ENCODE measurements around the gene TBC1D2.

The TBC1D2 gene

GRCh38 chr9:98241357-98242300 lies 13.8 kb downstream of the TBC1D2 start:
- DNase-seq (ENCODE audit: low read depth in 2 of 2) = no peak

DNA sequence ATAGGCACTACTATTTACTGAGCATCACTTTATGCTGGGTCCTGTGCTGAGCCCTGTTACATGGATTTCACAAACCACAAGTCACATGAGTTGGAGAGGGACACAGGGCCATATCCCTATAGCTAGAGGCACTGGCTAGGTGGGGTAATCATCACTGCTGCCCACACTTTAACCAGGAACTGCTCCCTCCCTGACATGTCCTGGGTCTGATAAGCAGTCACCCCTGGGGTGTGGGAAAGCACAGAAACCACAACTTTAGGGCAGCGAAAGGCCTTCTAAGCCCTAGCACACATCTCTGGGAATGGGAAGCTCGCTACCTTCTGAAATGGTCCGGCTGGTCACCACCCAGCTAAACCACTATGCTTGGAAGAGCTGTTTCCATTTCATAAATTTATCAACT lies 15.0 kb downstream of the TBC1D2 start:
- no peak for DNase-seq (ENCODE audit: low read depth in 2 of 2)

- no peak for DNase-seq (ENCODE audit: low read depth in 2 of 2)
Measured at GRCh38 chr9:98236901-98237487, 18.5 kb downstream of the TBC1D2 start.

GRCh38 chr9:98235126-98235525 lies 20.3 kb downstream of the TBC1D2 start:
- DNase-seq (ENCODE audit: low read depth in 2 of 2) = no peak

- no peak for DNase-seq (ENCODE audit: low read depth in 2 of 2)
Measured at GRCh38 chr9:98234245-98234825, 21.1 kb downstream of the TBC1D2 start.

GRCh38 chr9:98232926-98233325 lies 22.5 kb downstream of the TBC1D2 start:
- DNase-seq (ENCODE audit: low read depth in 2 of 2) = no peak

DNA sequence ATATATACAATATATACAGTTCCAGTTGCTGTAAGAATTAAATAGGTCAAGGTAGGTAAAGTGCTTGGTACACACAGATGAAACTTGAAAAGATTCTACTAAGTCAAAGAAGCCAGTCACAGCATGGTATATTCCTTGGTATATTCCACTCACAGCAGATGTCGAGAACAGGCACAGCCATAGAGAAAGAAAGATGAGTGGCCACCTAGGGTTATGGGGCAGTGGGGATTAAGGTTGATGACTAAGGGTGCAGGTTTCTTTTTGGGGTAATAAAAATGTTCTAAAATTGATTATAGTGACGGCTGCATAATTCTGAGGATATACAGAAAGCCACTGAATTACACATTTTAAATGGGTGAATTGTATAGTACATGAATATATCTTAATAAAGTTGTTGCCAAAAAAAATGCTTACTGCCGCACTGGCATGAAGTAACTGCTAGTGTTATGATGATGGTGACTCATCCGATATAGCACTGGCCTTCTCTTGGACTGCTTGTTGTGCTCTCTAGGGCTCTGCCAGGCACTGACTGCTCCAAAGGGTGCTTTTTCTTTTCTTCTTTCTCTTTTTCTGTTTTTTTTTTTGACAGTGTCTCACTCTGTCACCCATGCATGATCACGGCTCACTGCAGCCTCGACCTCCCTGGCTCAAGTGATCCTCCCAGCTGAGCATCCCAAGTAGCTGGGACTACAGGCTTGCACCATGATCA lies 23.5 kb downstream of the TBC1D2 start:
- no peak for DNase-seq (ENCODE audit: low read depth in 2 of 2)

- DNase-seq (ENCODE audit: low read depth in 2 of 2) = no peak
Measured at GRCh38 chr9:98230789-98231188, 24.7 kb downstream of the TBC1D2 start.

DNA sequence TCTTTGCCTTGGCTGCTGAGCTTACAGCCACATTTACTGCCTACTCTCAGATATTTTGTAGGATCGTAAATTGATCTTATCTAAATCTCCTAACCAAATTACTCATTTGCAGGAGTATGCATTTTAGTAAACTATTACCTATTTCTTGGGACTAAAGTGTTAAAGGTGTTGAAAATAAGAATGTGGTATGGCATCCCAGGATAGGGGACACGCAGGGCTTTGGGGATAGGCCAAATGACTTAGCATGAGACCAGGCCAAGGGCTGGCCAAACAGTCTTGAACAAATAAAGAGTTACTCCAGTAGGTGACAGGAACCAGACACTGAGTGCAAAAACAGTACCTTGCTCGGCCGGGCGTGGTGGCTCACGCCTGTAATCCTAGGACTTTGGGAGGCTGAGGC lies 25.1 kb downstream of the TBC1D2 start:
- no peak for DNase-seq (ENCODE audit: low read depth in 2 of 2)

GRCh38 chr9:98229620-98230019 lies 25.8 kb downstream of the TBC1D2 start:
- no peak for DNase-seq (ENCODE audit: low read depth in 2 of 2)

DNA sequence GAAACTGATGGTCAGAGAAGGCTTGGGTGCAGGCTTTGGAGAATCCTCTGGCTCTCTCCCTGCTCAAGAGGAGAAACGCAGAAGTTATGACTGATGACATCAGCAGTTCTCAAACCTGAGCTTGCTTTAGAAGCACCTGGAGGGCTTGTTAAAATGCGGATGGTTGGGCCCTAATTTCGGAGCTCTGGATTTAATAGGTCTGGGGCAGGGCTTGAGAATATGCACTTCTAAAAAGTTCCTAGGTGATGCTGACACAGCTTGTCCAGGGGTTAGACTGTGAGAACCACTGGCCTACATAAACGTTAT lies 26.4 kb downstream of the TBC1D2 start:
- DNase-seq (ENCODE audit: low read depth in 2 of 2) = no peak

DNA sequence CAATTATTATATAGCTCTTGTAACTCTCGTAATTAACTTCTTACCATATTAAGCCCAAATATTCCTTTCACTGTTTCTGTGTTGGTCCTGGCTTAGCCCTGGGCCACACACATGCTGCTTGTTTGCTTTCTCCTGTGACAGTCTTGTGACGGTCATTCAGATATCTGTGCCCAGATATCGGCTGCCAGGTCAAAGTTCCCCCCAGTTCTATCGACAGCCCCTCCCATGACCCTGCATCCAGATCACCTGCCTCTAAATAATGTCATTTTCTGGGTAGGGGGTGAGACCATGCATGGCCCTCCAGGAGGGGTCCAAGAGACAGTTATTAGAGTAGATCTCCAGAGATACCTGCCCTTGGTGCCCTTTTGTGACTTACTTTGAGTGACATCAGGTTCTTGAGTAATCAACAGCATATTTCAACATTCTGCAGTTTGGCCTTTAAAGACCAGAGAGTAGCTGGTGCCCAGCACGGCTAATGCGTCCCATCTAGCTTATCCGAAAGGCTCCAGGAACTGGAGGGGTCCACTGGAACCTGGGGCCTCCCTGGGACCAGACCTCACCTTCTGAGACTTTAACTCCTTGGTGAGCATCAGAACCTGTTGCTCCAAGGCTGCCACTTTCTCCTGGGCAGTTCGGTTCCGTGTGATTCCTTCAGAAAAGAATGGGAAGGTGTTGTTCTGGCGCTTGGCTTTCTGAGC lies 26.9 kb downstream of the TBC1D2 start:
- DNase-seq (ENCODE audit: low read depth in 2 of 2) = no peak

DNA sequence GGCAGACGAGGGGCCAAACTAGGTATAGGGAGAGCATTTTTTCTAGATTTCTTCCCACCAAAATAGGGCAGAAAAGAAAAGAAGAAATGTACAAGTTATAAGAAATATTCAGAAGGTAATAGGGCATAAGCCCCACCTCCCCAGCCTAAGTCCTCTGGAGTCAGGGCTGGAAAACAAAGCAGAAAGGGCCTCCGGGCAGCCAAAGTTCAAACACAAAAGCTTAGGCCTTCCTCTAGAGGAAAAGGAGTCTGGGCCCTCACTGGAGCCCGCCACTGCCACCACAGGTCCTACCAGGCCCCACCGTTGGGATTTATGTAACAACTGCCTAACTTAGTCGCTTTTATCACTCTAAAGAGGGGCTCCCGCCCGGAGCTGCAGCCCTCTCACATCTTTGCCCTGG lies 27.6 kb downstream of the TBC1D2 start:
- no peak for DNase-seq (ENCODE audit: low read depth in 2 of 2)

- no peak for DNase-seq (ENCODE audit: low read depth in 2 of 2)
Measured at GRCh38 chr9:98226957-98227356, 28.5 kb downstream of the TBC1D2 start.

DNA sequence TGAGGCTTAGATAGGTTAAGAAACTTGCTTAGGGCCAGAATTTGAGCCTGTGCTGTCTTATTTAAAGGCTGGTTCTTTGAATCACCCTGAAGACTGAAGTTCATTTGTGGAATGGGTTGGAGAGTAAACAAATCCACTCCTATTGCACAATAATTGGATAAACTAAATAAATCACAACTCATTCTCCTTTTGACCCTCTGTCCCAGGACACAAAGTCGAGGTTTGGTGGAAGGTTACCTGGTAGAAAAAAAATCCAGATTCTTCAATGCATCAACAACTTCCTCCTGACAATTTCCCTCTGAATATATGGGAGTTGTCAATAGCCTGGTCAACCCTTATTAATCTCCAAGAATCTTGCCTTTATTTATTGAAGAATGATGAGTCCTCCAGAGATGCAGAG lies 28.9 kb downstream of the TBC1D2 start:
- DNase-seq (ENCODE audit: low read depth in 2 of 2) = no peak

DNA sequence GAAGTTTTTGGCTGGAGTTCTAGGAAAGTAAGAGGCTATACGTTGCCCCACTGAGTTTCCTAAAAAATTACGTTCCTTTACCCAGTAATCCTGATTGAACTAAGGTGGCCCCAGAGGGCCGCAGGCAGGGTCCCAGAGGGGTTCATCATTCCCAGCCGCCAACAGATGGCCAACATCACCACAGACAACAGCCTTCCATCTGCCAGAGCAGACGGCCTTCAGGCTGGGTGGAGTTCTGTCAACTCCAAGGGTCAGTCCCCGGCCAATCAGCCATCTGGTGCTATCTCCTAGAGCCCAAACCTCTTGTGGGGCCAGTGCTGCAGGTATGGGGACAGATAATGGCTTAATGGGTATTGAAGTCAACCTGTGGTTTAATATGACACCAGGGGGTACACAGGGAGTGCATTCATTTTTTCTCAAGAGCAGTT lies 30.4 kb downstream of the TBC1D2 start:
- no peak for DNase-seq (ENCODE audit: low read depth in 2 of 2)

GRCh38 chr9:98222885-98223691 lies 32.4 kb downstream of the TBC1D2 start:
- no peak for DNase-seq (ENCODE audit: low read depth in 2 of 2)

GRCh38 chr9:98220911-98221310 lies 34.5 kb downstream of the TBC1D2 start:
- DNase-seq (ENCODE audit: low read depth in 2 of 2) = no peak

GRCh38 chr9:98219794-98220370 lies 35.6 kb downstream of the TBC1D2 start:
- DNase-seq (ENCODE audit: low read depth in 2 of 2) = no peak

- DNase-seq (ENCODE audit: low read depth in 2 of 2) = no peak
Measured at GRCh38 chr9:98219364-98219716, 36.1 kb downstream of the TBC1D2 start.
